ENCODE results near the gene ETNK2. TPM values are rescaled to one million over a fixed set of nuclear protein-coding genes. Genes with fewer than 3 reads are reported as not detected.

The ETNK2 gene
- total and polyA plus RNA-seq, 2 experiments from 2014 or later = 7.6 to 26.2 TPM

- Mint-ChIP-seq H3K4me1 (peaks cover 77% of the 10 kb centered on the region), H3K27ac (peak overlapping the region; percentile 80)
- H3K79me2 ChIP-seq (replicated peaks; ENCODE audit: insufficient read depth) = peaks cover 98% of the 10 kb centered on the region
These were observed 49.0 kb downstream of the ETNK2 start for GRCh38 chr1:204102739-204103430.

More at GRCh38 chr1:204102739-204103430, 49.0 kb downstream of the ETNK2 start:
- H3K4me3 ChIP-seq = no peak overlapping the region
- peak overlapping the region; percentile 4 for H3K4me2 ChIP-seq
- H3K9me2 ChIP-seq (ENCODE audit: insufficient read depth) = no peaks in the 10 kb centered on the region
- DNase-seq (ENCODE audit: low spot score) (no peak), ATAC-seq (no peak)
- no peak overlapping the region for H3K27ac ChIP-seq (ENCODE audit: low read depth)
- TF ChIP-seq POLR2AphosphoS5 (IDR thresholded peaks at IDR 0.05; ENCODE audit: low read depth) = no peak
- no peak for TF ChIP-seq ETS1 (IDR thresholded peaks at IDR 0.05)
- TF ChIP-seq, protein P1, sequence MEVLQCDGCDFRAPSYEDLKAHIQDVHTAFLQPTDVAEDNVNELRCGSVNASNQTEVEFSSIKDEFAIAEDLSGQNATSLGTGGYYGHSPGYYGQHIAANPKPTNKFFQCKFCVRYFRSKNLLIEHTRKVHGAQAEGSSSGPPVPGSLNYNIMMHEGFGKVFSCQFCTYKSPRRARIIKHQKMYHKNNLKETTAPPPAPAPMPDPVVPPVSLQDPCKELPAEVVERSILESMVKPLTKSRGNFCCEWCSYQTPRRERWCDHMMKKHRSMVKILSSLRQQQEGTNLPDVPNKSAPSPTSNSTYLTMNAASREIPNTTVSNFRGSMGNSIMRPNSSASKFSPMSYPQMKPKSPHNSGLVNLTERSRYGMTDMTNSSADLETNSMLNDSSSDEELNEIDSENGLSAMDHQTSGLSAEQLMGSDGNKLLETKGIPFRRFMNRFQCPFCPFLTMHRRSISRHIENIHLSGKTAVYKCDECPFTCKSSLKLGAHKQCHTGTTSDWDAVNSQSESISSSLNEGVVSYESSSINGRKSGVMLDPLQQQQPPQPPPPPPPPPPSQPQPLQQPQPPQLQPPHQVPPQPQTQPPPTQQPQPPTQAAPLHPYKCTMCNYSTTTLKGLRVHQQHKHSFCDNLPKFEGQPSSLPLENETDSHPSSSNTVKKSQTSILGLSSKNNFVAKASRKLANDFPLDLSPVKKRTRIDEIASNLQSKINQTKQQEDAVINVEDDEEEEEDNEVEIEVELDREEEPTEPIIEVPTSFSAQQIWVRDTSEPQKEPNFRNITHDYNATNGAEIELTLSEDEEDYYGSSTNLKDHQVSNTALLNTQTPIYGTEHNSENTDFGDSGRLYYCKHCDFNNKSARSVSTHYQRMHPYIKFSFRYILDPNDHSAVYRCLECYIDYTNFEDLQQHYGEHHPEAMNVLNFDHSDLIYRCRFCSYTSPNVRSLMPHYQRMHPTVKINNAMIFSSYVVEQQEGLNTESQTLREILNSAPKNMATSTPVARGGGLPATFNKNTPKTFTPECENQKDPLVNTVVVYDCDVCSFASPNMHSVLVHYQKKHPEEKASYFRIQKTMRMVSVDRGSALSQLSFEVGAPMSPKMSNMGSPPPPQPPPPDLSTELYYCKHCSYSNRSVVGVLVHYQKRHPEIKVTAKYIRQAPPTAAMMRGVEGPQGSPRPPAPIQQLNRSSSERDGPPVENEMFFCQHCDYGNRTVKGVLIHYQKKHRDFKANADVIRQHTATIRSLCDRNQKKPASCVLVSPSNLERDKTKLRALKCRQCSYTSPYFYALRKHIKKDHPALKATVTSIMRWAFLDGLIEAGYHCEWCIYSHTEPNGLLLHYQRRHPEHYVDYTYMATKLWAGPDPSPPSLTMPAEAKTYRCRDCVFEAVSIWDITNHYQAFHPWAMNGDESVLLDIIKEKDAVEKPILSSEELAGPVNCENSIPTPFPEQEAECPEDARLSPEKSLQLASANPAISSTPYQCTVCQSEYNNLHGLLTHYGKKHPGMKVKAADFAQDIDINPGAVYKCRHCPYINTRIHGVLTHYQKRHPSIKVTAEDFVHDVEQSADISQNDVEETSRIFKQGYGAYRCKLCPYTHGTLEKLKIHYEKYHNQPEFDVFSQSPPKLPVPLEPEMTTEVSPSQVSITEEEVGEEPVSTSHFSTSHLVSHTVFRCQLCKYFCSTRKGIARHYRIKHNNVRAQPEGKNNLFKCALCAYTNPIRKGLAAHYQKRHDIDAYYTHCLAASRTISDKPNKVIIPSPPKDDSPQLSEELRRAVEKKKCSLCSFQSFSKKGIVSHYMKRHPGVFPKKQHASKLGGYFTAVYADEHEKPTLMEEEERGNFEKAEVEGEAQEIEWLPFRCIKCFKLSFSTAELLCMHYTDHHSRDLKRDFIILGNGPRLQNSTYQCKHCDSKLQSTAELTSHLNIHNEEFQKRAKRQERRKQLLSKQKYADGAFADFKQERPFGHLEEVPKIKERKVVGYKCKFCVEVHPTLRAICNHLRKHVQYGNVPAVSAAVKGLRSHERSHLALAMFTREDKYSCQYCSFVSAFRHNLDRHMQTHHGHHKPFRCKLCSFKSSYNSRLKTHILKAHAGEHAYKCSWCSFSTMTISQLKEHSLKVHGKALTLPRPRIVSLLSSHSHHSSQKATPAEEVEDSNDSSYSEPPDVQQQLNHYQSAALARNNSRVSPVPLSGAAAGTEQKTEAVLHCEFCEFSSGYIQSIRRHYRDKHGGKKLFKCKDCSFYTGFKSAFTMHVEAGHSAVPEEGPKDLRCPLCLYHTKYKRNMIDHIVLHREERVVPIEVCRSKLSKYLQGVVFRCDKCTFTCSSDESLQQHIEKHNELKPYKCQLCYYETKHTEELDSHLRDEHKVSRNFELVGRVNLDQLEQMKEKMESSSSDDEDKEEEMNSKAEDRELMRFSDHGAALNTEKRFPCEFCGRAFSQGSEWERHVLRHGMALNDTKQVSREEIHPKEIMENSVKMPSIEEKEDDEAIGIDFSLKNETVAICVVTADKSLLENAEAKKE (CRISPR knock-in tag; IDR thresholded peaks at IDR 0.05) = no peak
- TF ChIP-seq NANOG (IDR thresholded peaks at IDR 0.05; ENCODE audit: borderline replicate concordance) = no peak
- TF ChIP-seq, protein P2, sequence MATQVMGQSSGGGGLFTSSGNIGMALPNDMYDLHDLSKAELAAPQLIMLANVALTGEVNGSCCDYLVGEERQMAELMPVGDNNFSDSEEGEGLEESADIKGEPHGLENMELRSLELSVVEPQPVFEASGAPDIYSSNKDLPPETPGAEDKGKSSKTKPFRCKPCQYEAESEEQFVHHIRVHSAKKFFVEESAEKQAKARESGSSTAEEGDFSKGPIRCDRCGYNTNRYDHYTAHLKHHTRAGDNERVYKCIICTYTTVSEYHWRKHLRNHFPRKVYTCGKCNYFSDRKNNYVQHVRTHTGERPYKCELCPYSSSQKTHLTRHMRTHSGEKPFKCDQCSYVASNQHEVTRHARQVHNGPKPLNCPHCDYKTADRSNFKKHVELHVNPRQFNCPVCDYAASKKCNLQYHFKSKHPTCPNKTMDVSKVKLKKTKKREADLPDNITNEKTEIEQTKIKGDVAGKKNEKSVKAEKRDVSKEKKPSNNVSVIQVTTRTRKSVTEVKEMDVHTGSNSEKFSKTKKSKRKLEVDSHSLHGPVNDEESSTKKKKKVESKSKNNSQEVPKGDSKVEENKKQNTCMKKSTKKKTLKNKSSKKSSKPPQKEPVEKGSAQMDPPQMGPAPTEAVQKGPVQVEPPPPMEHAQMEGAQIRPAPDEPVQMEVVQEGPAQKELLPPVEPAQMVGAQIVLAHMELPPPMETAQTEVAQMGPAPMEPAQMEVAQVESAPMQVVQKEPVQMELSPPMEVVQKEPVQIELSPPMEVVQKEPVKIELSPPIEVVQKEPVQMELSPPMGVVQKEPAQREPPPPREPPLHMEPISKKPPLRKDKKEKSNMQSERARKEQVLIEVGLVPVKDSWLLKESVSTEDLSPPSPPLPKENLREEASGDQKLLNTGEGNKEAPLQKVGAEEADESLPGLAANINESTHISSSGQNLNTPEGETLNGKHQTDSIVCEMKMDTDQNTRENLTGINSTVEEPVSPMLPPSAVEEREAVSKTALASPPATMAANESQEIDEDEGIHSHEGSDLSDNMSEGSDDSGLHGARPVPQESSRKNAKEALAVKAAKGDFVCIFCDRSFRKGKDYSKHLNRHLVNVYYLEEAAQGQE (IDR thresholded peaks at IDR 0.05; ENCODE audit: unreplicated experiment) = no peak
- no peak for TF ChIP-seq JUNB (IDR thresholded peaks at IDR 0.05; ENCODE audit: unreplicated experiment)
- TF ChIP-seq ZNF331 (CRISPR knock-in tag; IDR thresholded peaks at IDR 0.05; ENCODE audit: low read depth) = no peak
- TF ChIP-seq EZH2 (IDR thresholded peaks at IDR 0.05; ENCODE audit: low read depth, unreplicated experiment) = no peak
- TF ChIP-seq, protein P3, sequence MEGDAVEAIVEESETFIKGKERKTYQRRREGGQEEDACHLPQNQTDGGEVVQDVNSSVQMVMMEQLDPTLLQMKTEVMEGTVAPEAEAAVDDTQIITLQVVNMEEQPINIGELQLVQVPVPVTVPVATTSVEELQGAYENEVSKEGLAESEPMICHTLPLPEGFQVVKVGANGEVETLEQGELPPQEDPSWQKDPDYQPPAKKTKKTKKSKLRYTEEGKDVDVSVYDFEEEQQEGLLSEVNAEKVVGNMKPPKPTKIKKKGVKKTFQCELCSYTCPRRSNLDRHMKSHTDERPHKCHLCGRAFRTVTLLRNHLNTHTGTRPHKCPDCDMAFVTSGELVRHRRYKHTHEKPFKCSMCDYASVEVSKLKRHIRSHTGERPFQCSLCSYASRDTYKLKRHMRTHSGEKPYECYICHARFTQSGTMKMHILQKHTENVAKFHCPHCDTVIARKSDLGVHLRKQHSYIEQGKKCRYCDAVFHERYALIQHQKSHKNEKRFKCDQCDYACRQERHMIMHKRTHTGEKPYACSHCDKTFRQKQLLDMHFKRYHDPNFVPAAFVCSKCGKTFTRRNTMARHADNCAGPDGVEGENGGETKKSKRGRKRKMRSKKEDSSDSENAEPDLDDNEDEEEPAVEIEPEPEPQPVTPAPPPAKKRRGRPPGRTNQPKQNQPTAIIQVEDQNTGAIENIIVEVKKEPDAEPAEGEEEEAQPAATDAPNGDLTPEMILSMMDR (conservative IDR thresholded peaks at IDR 0.05; ENCODE audit: low read depth in 2 of 2) = no peak
- no peak for TF ChIP-seq ZNF114 (CRISPR knock-in tag; IDR thresholded peaks at IDR 0.05)
- no peak for TF ChIP-seq EZH2phosphoT487 (IDR thresholded peaks at IDR 0.05; ENCODE audit: unreplicated experiment)
- no peak for TF ChIP-seq CREB1 (CRISPR knock-in tag; IDR thresholded peaks at IDR 0.05; ENCODE audit: low read depth)
- no peak for TF ChIP-seq STAT1 (IDR thresholded peaks at IDR 0.05; ENCODE audit: unreplicated experiment)
- no peaks in the 10 kb centered on the region for H3K36me3 ChIP-seq (ENCODE audit: insufficient read depth)
- Mint-ChIP-seq H3K4me3 (no peak overlapping the region; the same call in 2 of the 3 replicates), H3K36me3 (ENCODE audit: low read depth) (peaks cover 6% of the 10 kb centered on the region; the same call in 1 of the 3 replicates), H3K9me3 (no peaks in the 10 kb centered on the region), H3K27me3 (ENCODE audit: insufficient read depth, low read depth, poor library complexity) (peaks cover 29% of the 10 kb centered on the region)
- H3F3A ChIP-seq (replicated peaks; ENCODE audit: low read depth) = 0 out of 2 replicates have a peak, but pooled peaks cover 5% of the 10 kb centered on the region
- H4K20me1 ChIP-seq (replicated peaks; ENCODE audit: insufficient read depth) = peaks cover 57% of the 10 kb centered on the region
- no peaks in the 10 kb centered on the region for H3K27me3 ChIP-seq (ENCODE audit: insufficient read depth)
- H2AFZ ChIP-seq = no peak overlapping the region
- peaks cover 67% of the 10 kb centered on the region for H3K4me1 ChIP-seq (ENCODE audit: insufficient read depth)
